Lower leg skin (tissue), 3 donors: ENCODE measurements around the gene LHX6.

ENCODE experiments used
- CTCF ChIP-seq, 3 donors: fragments of 450-650 bp; IDR thresholded peaks; one replicate each; pipeline ENCODE4 v1.5.1; 2016; ENCODE audit warnings: antibody characterized with exemption in 3 of 3, mild to moderate bottlenecking in 3 of 3, moderate library complexity in 2 of 3
- POLR2A ChIP-seq, 2 donors: fragments of 450-650 bp; IDR thresholded peaks; one replicate each; pipeline ENCODE4 v1.6.1; 2016 to 2017; ENCODE audit warnings: antibody characterized with exemption in 2 of 2, mild to moderate bottlenecking in 1 of 2, moderate library complexity in 1 of 2

DNA sequence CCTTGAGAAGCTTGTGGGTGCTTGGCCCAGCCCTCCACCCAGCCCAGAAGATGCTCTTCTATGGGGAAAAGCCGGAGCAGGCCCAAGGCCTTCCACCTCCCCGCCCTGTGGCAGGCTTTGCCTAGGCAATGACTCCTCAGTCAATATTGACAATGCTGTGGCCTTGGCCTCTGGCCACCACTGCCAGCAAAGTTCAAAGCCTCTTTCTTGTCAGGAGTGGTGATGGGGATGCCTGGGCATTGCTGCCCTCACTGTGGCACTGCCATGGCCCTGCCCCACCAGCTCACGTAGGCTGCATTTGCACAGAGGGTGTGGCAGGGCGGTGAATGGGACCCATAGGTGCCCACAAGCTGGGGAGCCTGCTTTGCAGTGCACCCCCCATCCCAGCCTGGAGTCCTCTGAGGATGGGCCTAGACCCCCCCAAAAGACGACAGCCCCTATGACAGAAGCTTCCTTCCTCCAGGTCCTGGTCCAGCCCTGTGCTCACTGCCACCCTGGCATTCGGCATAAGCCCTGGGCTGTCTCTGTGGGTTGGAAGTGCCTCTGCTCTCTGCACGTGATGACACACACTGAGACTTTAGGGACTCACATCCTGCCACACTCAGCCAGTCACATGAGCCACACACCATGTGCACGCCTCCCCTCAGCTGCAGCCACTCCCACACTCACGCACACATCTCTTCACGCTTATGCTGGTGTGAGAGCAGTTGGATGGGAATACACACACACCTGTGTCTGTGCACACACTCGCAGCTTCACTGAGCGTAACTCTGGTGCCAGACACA lies 38.0 kb downstream of the LHX6 start:
- TF ChIP-seq CTCF (IDR thresholded peaks at IDR 0.05) (no peak), POLR2A (IDR thresholded peaks at IDR 0.05) (no peak)
